RPMI8226 (cell line): ENCODE data around the gene SPSB2.
"Not testable (repeated sequence)": the region's sequence is repeated elsewhere in the genome, so short reads cannot be mapped to it uniquely, and the experiment has no call there.

ENCODE experiments used
- DNase-seq: peaks from one replicate; pipeline ENCODE4 v3.0.0-alpha.2; 2015

The SPSB2 gene, protein sequence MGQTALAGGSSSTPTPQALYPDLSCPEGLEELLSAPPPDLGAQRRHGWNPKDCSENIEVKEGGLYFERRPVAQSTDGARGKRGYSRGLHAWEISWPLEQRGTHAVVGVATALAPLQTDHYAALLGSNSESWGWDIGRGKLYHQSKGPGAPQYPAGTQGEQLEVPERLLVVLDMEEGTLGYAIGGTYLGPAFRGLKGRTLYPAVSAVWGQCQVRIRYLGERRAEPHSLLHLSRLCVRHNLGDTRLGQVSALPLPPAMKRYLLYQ

DNA sequence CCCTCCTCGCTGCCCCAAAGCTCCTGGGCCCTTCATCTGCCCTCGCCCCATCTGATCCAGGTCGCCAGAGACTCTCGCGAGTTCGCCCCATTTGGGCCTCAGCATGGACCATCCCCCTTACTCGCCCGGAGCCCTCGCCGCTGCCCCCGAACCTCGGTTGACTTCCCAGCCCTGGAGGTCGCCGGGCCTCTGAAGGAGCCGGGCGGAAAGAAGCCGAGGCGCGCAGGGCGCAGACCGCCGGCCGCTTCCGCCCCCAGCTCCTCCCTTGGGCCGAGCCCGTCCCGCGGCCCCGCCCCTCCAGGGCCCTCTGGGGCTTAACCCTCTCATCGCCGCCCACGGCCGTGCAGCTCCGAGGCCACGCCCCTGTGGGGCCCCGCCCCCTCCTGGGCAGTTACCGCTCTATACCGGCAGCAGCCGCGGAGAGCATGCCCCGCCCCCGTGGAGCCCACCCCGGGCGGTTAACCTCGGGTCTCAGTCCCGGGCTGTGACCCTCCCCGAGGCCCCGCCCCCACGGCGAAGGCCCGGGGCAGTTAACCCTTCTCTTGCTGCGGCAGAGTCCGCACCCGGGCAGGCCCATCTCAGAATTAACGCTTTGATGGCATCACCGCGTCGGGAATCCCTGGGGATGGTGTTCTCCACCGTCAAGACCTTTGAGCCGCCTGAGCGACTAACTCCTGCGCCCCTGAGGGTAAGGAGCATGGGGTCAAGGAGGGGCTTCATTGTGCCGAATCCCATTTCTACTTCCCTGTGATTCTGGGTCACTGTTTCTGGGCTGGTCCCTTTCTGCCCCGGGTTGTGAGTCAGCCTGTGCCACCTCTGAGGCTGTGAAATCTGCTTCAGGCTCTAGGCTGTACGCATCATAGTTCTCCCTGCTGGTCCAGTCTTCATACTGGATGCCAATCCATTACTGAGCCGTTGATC lies at the start of gene SPSB2:
SPSB2 (minus strand) TSS at position 210 of the 921 bp plus-strand sequence. CDS start 402 bp downstream, outside the sequence.
- DNase-seq = peak; percentile 99

- peak; percentile 75 for DNase-seq
Observed at GRCh38 chr12:6921996-6922946, 49.2 kb upstream of the SPSB2 start.

DNA sequence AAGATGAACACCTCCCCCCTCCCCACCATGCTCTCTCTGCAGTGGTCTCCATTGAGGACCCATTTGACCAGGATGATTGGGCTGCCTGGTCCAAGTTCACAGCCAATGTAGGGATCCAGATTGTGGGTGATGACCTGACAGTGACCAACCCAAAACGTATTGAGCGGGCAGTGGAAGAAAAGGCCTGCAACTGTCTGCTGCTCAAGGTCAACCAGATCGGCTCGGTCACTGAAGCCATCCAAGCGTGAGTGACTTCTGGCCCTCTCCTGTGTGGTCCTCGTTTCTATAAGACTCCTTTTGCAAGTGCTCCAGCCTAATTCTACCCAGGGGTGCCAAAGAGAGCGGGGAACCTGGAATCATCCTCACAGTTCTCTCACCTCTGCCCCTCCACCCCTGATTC lies 48.4 kb upstream of the SPSB2 start:
- DNase-seq = no peak

GRCh38 chr12:6919588-6919987 lies 46.5 kb upstream of the SPSB2 start:
- DNase-seq = no peak

DNA sequence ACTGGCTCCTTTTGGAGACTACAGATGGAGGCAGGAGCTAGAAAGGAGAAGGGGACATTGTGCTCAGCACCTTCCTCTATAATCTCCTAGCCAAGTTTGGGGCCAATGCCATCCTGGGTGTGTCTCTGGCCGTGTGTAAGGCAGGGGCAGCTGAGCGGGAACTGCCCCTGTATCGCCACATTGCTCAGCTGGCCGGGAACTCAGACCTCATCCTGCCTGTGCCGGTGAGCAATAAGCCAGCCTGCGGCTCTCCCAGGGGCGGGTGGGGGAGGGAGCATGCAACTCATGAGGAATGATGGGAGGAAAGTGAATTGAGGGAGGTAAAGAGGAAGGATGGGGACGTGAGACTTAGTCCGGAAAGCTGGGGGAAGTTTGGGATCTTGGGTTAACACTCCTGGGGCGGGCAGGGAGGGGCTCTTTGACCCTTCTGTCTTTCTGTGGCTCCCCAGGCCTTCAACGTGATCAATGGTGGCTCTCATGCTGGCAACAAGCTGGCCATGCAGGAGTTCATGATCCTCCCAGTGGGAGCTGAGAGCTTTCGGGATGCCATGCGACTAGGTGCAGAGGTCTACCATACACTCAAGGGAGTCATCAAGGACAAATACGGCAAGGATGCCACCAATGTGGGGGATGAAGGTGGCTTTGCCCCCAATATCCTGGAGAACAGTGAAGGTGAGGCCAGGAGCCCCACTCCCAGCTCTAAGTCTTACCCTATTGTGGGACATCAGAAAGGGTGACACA lies 44.6 kb upstream of the SPSB2 start:
- DNase-seq = no peak

GRCh38 chr12:6916426-6917200 lies 43.5 kb upstream of the SPSB2 start:
- no peak for DNase-seq

DNA sequence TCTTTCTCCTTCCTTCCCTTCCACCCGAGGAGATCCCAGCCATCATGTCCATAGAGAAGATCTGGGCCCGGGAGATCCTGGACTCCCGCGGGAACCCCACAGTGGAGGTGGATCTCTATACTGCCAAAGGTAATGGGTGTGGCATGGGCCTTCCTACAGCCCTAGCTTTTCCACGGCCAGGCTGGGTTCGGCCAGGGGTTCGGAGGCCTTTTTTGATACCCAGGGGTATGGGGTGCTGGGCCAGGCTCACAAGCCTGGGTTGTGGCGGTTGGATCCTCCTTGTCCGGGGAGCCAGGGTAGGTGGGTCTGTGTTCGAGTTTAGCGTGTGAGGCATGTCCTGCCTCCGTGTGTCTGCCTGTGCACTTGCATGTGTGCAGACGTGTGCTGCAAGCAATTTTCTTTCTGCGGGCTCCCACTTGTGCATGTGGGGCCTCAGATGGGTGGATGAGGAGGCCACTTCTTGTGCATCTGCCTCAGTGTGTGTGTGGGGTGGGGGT lies 42.7 kb upstream of the SPSB2 start:
- DNase-seq = no peak

DNA sequence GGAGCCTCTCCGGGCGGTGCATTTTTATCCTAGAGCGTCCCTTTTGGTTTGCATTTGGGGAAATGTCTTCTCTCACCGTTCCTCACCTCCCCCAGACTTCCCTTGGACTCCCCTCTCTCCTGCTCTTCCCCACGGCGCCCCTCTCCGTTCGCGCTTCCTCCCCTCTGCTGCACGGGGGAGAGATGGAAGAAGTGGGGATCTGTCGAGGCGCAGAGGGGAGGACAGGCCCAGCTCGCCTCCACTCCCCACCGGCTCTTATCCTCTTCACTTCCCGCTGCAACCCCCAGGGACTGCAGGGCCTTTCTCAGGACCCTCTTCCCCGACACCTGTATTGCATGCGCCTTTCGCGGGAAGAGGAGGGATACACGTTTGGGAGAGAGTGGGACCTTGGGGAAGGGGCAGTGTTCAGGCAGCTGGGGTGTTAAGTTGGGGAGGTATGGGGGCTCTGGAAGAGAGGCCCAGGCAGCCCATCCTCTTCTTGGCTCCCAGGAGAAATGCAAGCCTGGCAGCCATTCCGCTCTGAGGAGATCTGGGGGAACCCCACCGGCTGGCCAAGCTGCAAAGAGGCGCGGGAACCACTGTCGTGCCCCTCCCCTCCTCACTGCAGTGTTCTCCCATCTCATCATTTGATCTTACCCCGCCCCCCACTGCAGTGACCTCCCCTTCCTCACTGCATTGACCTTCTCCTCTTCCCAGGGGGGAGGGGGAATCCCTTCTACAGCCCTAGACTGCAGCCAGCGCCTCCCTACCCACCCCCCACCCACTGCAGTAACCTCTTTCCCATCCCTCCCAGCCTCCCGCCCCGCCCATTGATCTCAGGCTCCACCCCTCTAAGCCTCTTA lies 42.1 kb upstream of the SPSB2 start:
- no peak for DNase-seq

DNA sequence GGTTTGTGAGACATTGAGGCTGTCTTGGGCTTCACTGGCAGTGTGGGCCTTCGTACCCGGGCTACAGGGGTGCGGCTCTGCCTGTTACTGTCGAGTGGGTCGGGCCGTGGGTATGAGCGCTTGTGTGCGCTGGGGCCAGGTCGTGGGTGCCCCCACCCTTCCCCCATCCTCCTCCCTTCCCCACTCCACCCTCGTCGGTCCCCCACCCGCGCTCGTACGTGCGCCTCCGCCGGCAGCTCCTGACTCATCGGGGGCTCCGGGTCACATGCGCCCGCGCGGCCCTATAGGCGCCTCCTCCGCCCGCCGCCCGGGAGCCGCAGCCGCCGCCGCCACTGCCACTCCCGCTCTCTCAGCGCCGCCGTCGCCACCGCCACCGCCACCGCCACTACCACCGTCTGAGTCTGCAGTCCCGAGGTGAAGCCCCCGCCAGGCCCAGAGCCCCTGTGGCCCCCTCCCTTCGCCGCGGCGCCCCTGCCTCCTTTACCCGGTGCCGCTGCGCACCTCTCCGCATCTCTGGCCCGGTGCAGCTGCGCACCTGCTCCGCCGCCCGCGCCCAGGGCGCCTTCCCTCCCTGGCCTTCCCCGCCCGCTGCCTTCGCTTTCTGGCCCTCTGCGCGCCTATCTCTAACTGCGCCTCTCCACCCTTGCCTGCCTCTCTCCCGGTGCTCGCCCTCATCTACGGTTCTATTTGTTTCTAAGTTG lies 41.3 kb upstream of the SPSB2 start, which contains the start of gene ENO2:
ENO2 (plus strand) TSS at position 335 of the 701 bp plus-strand sequence. CDS start 1,253 bp downstream, outside the sequence.
- peak; percentile 73 for DNase-seq

GRCh38 chr12:6912164-6912935 lies 39.2 kb upstream of the SPSB2 start:
- DNase-seq = no peak

- no peak for DNase-seq
Observed at GRCh38 chr12:6909421-6910145, 36.5 kb upstream of the SPSB2 start.

- not testable (repeated sequence) for DNase-seq
Observed at GRCh38 chr12:6908141-6908540, 35.0 kb upstream of the SPSB2 start.

- DNase-seq = no peak
Observed at GRCh38 chr12:6905414-6906040, 32.4 kb upstream of the SPSB2 start.

DNA sequence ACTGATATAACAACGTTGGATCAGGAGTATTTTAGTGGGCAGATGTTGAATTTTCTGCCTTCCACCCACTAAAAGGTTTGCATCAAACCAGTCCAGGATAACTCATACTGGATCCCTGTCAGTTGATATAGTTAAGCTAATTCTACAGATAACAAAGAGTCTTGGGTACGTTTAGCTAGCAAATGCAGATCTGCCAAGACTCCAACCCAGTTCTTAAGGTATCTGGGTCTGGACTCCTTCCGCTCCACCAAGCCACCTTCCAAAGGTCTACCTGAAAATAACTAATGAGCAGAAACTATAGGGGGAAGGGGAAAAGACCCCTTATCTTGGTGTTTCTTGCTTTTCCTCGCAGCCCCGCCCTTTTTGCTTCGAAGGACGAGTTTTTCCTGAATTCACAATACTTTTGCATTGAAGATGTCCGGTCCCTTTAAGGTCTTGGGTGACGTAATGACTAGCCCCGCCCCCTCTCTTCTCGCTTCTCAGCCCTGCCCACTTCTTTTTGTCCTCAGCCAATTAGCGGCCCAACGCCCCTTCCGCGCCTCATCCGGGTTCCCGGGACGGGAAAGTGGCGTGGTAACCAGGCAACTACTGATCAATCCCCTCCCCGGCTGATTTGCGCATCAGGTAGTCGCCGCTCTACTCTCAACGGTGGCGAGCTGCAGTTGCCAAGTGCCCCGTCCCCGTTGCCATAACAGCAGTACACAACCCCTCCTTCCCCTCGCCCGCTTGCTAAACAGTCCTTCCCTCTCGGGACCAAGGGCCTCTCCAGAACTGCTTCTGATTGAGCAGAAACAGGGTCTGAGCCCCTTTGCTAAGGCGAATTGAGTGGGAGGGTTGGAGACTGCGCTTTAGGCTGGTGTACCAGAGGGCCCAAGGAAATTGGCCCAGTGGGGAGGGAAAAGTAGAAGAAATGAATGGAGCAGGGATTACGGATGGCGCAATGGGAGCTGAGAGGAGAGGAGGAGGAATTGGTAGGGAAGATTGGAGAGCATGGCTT lies 31.5 kb upstream of the SPSB2 start, which contains the start of gene LRRC23:
LRRC23 (plus strand) TSS at position 543 of the 997 bp plus-strand sequence. CDS start 812 bp downstream, outside the sequence.
- DNase-seq = peak; percentile 97

DNA sequence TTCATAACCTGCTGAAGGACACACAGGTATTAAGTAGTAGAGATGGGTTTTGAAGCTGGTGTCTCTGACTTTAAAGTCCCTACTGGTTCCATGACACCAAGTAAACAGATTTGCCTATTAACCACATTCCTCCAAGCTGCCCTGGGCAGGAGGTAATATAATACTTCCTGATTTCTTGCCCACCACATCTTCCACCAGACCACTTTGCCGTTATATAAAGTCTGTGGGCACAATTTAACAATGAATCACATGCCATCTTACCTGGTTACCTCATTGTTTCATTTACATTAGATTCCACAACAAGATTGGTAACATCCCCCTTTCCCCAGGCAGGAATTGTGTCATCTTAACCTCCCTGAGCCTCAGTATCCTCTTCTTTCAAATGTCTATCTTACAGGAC lies 30.6 kb upstream of the SPSB2 start:
- no peak for DNase-seq

GRCh38 chr12:6902448-6902847 lies 29.3 kb upstream of the SPSB2 start:
- no peak for DNase-seq
